ENCODE measurements around the gene P2RX7.

P2RX7 gene

DNA sequence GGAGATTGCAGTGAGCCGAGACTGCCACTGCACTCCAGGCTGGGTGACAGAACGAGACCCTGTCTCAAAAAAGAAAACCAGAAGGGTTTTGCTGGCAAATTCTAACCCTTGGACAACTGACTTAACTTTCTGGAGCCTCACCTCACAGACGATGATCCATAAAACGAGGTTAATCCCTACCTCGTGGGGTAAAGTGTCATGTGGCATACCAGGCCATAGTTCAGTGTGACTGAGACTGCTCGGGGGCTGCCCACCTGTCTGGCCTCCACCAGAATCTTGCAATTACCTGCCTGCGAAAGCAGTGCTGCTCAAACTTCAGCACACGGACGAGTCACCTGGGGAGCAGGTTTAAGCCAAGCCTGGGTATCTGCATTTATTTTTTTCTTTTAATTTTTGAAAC, 104.1 kb downstream of the P2RX7 start:
- DNase-seq: no peak

GRCh38 chr12:121237415-121237814, 104.7 kb downstream of the P2RX7 start:
- no peak for DNase-seq

Data from 8988T (cell line).